DMS114 treated with DMSO at 0.1 percent for 48 hours (cell line): ENCODE measurements around the gene BZW2.

Experiments used
- DNase-seq: peaks from one replicate; lab custom pipeline; 2025; ENCODE audit not compliant: unreplicated experiment; lab: John Stamatoyannopoulos, UW

The BZW2 gene

DNA sequence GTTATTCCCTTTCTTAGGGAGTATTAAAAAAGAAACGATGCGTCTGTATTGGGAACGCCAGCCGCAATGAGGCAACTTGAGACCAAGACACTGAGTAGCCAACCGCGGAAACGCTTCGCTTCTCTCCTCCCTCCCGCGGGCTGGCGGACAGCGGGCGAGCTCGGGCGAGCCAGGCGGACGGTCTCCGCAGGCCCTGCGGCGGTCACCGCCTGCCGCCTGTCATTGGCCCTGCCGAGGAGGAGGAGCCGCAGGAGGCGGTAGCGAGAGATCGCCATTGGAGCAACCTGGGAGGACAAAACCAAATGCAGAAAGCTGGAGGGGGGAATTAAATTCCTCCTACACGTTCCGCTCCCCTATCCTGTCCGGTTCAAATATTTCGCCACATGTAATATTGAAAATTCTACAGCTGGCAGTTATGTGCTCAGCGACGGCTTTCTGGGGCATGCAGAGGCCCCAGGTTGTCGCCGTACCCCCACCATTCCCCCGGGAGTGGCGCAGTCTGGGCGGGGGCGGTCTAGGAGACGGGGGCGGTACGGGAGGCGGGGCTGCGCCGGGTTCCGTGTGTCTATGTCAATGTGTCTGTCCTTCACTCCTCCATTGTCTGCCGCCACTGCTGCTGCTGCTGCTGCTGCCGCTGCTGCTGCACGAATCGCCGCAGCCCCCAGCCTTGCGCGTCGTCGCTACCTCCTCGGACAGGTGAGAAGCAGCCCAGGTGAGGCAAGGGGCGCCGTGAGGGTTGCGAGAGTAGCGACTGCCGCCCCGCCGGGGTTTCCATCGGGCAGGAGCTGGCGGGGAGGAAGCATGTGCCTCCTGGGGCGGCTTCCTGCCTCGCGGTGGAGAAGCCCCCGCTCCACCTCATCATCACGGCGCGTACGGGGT is at the start of gene BZW2, which contains the start of gene ANKMY2:
TSS of gene BZW2 (plus strand) at position 589 of the 879 bp plus-strand sequence. CDS start 19,263 bp downstream, outside the sequence.
TSS of gene ANKMY2 (minus strand) at position 162 of the 879 bp plus-strand sequence. CDS start 181 bp downstream, outside the sequence.
- DNase-seq, result peak; percentile 79

DNA sequence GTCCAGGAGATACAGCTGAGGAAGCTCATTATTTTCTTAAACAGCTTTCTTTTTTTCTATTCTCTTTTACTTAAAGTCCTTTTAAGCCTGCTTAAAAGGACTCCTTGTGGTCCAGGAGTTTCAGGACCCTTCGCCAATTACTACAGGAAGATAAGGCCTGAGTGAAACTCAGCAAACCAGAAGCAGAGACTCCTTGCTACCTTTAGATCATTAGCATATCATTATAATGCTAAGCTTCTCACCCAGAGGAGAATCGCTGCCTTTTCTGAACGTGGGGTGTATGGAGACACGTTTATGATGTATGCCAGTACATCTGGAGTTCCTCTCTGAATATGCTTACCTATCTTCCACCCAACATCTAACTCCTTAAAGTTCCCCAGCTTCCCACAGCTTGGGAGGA is 48.0 kb upstream of the BZW2 start:
- DNase-seq, result no peak

DNA sequence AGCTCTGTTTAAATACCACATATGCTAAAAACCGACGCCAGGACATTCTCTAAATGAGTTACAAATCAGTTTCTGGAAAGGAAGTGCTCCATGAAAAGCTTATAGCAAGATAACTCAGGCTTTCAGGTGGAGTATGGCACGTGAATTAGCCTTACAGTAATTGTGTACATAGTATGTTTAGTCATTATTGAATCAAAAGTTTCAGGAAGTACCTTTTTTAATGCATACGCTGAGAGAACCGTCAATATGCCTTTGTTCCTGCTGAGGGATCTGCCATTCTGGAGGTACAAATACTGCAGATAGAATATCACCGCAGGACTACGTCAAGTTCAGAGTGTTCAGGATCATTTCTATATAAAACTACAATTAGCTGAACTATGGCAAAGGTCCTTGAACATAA is 46.1 kb upstream of the BZW2 start:
- no peak for DNase-seq

DNA sequence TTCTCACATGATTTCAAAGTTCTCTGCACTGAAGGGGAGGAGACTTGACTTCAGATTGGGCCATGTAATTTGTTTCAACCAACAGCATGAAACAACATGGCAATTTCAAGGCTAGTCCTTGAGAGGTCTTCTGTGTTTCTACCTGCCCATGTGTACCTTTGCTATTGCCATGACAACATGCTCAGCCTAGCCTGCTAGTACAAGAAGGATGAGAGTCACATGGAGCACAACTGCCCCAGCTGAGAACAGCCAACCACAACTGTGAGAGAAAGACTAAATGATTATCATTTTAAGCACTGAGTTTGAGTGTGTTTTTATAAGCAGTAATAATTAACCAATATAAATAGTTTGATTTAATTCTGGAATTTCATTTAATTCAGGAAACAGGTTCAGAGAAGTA is 42.3 kb upstream of the BZW2 start:
- DNase-seq, result no peak

DNA sequence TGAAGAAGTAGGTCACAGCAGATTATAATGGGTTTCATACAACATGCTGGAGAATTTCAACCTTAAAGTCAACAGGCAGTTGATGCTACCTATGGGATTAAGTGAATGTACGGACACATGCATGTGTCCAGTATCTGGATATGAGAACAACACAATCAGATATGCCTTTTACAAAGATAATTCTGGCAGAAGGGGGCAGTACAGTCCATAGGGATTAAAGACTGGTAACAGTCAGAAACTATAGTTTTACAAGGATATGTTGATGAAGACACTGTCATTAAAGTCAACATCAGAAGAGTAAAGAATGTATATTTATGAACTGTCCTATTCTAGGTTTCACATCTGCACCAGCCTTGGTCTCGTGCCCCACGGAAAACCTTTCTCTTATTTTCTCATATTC is 41.9 kb upstream of the BZW2 start:
- DNase-seq, result no peak

DNA sequence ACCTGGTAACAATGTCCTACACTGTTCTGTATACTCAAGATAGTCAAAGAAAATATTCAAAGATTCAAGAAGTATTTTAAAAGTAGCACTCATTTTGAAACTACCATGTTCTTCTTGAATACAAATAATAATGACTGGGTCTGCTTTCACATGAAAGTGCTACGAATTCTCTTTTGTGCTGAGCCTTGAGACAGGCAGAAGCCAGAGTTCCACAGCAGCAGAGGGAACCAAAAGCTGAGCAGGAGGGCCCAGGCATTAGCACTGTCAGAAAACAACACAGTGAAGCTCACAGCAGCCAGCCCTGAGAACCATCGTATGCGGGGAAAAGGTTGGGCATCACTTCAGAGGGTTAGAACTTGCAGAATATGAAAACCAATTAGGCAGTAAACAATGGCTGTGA is 39.3 kb upstream of the BZW2 start:
- DNase-seq, result no peak

DNA sequence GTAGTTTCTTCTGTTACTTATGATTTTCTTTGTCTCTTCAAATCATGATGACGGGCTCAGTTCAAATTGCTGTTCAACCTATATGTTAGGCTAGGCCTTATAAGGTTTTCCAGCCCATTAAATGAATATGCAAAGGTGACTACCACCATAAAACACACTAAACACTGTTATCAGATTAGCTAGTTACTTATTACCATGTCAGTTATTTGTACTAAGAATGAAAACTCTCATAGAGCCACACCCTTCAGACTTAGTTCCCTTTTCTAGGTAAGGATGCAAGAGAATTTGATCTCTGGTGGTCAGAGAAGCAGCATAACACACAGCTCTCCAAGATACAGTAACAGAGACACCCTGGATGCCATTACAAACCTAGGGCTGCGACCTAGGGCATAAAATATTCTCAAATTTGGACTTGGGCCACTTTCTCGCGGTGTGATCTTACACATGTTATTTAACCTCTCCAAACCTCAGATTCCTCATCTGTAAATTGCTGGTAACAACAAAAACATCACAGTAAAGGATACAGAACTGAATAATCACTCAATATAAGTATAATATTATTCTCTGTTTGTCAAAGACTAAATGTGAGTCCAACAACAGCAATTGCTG is 36.0 kb upstream of the BZW2 start:
- DNase-seq, result no peak

DNA sequence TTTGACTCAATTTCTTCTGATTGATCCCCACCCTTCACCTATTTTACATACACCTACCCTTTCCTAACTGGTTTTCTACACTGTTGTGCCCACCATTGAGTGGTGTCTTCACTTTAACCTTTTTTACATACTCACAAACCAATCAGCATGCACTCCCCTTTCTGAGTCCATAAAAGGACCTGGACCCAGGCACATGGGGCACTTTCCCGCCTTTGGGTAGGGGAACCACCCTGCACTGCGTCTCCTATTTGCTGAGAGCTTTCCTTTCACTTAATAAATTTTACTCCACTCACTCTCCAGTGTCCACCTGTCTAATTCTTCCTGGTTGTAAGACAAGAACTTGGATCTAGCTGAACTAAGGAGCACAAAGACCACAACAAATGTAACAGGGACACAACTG is 34.3 kb upstream of the BZW2 start:
- DNase-seq, result no peak

DNA sequence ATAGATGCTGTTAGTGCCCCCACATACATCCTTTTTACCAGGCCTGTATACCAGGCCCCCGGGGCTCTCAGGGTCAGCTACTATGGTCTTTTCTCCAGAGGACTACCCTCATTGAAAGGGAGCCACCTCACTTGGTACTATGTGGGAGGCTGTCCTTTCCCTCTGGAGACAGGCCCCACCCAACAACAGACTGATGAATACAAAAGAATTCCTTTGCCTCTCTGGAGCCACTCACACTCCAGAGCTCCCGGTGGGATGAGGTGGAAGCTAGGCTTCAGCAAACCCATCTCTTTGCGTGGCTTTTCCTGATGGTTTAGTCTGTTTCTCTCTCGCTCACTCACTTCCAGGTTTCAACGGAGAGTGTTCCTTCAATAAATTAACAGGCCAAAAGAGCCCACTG is 30.8 kb upstream of the BZW2 start:
- no peak for DNase-seq

DNA sequence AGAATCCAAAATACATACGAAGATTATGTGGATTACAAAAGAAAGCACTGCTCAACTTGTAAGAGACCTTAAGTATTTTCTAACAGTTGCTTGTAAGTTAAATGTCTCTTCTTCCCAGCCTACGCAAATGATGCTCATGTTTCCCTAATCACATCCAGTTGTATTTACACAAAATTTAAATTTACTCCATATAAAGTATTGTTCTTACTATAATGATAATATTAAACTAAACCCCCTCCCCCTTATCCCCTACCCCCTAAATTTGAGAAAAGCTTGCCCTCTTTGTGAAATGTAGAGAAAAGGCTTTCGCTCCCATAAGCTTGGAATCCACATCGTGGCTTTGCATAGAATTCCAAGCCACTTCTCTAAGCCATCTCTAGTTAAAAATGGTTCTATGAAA is 29.9 kb upstream of the BZW2 start:
- no peak for DNase-seq

DNA sequence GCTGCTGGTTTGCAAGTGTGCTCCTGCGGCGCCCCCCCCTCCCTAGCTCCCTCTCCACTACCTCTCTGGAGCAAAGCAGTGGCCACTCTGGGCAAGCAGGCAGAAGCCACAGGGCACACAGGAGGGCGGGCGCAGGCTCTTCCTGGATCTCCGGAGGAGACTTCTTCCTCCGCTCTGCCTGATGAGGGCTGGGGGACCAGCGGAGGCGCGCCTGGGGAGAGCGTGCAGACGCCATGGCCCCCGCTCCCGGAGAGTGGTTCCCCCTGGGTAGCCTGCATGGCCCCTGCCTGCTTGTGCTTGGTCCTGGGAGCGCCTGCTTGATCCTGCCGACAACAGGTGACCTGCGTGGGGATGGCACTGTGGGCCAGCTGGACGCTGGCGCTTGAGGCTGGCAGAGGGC is 29.4 kb upstream of the BZW2 start:
- no peak for DNase-seq

DNA sequence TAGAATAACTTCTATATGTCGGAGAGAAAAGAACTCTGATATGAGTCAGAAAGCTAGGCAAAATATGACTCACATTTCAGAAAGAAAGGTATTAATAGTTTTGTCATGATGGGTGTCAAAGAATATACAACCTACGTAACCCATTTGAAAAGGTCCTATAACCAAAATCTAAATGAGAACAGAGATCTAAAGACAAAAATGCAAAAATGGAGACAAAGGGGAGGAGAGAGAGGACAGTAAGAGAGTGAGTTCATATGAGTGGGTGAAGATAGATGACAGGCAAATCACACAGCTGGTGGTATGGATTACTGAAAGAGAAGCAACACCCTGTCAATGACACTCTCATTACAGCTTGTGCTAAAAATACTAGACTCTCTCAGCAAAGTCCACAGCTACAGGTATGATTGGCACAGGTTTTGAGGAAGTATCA is 26.0 kb upstream of the BZW2 start:
- no peak for DNase-seq

DNA sequence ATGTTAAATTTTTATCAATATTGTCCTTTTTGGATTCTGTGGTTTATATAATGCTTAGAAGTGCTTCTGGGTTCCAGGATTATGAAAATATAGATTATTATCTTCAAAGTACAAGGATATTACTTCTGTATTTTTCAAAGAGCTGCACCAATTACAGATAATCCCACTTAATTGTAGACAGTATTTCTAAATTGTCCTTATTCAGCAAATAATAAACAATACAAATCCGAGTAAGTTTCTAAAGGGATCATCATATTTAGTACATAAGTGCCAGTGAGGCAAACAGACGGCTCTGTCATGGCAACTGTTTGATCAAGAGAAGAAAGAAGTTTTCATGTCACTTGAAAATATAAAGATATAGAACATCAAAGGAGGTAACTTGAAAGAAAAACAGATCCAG is 19.6 kb upstream of the BZW2 start:
- no peak for DNase-seq

DNA sequence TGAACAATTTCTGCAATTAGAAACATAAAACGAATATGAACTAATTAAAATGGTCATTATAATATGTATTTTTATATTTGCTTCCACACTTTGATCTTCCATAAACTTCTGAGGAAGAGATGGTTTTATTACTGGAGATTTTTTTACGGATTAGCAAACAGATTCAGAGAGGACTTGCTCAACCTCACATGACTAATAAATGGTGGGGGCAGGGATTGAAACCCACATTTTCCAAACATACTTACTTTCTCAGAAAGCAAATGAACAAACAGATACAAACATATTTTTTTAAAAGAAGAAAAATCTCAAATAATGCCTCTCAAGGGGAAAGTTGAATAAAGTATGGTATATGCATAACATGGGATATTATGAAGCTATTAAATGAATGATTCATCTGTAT is 18.7 kb upstream of the BZW2 start:
- DNase-seq, result no peak

DNA sequence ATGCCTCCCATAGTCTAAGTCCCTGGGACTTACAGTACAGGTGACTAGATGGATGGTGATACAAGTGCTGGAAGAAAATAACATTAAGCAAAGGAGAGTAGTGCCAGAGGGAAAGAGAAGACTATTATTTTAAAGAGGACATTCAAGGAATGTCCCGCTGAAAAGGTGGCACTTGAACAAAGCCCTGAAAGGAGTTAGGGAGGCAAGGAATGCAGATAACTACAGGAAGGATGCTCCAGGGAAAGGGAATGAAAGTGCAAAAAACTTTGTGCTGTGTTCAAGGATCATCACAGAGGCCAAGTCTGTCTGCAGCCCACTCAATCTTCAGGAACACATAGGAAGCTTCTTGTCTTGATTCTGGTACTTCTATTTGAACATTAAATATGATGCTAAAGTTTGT is 15.3 kb upstream of the BZW2 start:
- no peak for DNase-seq

DNA sequence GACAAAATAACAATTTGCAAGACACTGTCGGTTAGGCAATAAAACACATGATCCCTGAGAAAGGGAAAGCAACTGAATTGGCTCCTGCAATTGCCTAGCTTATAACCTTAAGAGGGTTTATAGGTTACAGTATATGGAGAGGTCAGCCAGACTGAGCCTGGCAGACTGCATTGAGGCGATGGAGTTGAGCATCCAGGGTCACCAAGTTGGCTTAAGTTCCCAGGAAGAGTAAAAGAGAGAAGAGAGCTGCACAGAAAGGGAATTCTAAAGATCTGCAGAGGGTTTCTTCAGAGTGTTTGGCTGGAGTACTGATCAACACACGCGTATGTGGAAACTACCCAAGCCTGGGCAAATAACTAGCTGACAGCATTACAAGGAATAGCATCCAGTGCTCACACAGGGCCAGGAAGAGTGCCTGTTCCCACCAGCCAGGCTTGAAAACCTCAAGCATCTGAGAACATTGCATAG is 11.7 kb upstream of the BZW2 start:
- DNase-seq, result no peak

DNA sequence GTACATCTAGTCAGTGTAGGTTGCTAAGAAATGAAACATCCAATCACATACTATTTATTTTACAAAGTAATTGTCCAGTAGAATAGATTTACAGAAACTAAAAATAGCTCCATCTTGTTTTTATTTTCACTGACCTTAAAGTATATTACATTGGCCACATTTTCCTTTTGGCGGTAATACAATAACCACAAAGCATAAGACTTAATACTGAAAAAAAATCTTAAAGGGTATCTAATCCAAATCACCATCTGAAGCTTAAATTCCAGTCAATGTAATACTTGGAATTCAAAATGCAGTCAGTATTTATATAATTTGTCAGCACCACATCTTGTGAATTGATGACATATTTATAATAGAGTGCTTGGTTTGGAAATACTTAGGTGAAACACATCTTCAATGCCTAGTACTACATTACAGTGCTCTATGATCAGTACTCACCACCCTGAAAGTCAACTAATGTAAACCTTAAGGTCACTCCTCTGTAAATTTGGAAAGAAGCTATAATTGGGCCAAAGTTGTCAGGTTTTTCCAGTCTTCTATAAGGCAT is 9.4 kb upstream of the BZW2 start:
- no peak for DNase-seq

DNA sequence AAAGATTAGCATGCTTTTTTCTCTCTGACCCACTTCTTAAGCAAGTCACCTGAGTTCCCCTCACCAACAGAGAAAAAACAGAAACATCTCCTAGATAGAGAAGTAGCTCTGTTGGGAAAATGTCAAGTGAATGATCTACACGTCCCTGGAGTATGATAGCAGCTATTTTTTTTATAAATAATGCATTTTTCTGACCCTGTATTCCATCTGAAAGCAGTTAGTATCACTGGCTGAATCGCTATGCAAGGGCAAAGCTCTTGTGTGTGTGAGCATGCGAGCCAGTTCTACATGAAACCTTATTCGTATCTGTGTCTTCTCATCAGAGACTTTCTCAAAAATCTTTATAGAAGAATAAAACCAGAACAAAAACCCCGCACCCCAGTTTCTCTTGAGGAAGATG is 8.6 kb upstream of the BZW2 start:
- no peak for DNase-seq

DNA sequence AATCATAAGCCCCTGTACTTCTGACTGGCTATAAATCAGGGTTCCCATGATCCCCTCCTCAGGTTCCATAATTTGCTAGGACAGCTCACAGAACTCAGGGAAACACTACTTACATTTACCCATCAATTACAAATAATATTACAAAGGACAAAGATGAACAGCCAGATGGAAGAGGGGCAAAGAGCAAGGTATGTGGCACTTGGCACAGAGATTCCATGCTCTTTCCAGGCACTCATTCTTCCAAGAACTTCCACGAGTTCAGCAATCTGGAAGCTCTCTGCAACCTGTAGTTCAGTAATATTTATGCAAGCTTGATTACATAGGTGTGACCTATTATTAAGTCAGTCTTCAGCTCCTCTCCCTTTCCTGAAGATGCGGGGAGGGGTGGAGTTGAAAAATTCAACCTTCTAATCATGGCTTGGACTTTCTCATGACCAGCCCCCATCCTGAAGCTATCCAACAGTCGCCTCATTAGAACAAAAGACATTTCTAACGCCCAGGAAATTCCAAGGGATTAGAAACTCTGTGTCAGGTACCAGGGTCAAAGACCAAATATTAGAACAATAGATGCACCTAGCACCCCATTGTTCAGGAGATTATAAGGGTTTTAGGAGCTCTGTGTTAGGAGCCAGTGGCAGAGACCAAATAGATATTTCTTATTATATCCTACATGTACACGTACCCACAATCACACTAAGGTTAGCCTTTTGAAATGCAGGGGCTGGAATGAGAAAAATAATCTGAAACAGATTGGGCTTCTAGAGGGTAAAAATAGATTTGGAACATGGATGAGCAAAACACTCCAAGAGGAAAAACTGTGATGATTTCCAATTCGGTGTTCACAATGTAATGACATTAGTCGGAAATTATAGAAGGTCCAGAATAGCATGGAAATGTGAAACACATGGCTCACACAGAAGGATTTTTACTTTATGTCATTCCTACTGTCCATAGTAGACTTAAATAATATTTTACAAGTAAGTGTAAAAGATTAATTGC is 7.4 kb upstream of the BZW2 start:
- no peak for DNase-seq

DNA sequence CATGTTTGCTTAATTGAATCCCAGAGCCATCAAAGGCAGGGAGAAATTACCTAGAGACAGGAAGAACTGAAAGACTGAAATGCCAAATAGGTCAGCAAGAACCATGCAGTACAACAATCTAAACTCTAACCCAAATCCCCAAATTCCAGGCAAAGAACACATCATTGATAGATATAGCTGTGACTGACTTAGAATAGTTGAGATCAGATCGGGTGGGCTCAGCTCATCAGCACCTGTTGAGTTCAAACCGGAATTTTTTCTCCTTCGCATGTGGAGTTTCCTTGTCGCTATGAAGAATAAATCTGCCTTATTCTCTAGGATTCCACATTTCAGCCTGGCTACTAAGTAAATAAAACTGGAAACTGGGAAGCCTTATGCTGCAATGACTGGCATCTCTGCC is 1.8 kb upstream of the BZW2 start:
- DNase-seq, result no peak
